GM23338 (cell line): ENCODE data around the gene R3HDML. TPM values are rescaled to one million over a fixed set of nuclear protein-coding genes. Genes with fewer than 3 reads are reported as not detected.

Experiments used
- ATAC-seq: fragments of 200-7000 bp; cut with Tn5 transposase; 3 replicates; pipeline ENCODE4 v1.9.1; 2020
- DNase-seq: peaks from one replicate; pipeline ENCODE4 v3.0.0-alpha.2; 2015; ENCODE audit warnings: low spot score
- H2AFZ ChIP-seq: fragments of 200-600 bp; sonication (generic); 2 replicates; pipeline ENCODE4 v1.8.0; 2016; ENCODE audit warnings: antibody characterized with exemption, mild to moderate bottlenecking, moderate library complexity
- H3F3A ChIP-seq: fragments of 200-600 bp; sonication (generic); replicated peaks from 2 replicates; pipeline ENCODE4 v1.8.0; 2017; ENCODE audit warnings: antibody characterized with exemption, mixed run types, low read depth
- H3K27ac ChIP-seq: fragments of 200-600 bp; sonication (generic); 2 replicates; pipeline ENCODE4 v1.6.1; 2016; ENCODE audit warnings: low read depth
- H3K27me3 ChIP-seq: fragments of 200-600 bp; sonication (generic); 2 replicates; pipeline ENCODE4 v1.8.0; 2016; ENCODE audit warnings: mild to moderate bottlenecking, mixed run types, moderate library complexity; ENCODE audit not compliant: insufficient read depth
- H3K36me3 ChIP-seq: fragments of 200-600 bp; sonication (generic); 2 replicates; pipeline ENCODE4 v1.8.0; 2016; ENCODE audit warnings: mild to moderate bottlenecking; ENCODE audit not compliant: insufficient read depth
- H3K4me1 ChIP-seq: fragments of 200-600 bp; sonication (generic); 2 replicates; pipeline ENCODE4 v1.8.0; 2016; ENCODE audit warnings: mild to moderate bottlenecking, moderate library complexity; ENCODE audit not compliant: insufficient read depth
- H3K4me2 ChIP-seq: fragments of 200-600 bp; sonication (generic); 2 replicates; pipeline ENCODE4 v1.7.1; 2017; ENCODE audit warnings: mixed run types
- H3K4me3 ChIP-seq: fragments of 200-600 bp; sonication (generic); 2 replicates; pipeline ENCODE4 v1.6.1; 2016; ENCODE audit warnings: mixed run types
- H3K79me2 ChIP-seq: fragments of 200-600 bp; sonication (generic); replicated peaks from 2 replicates; pipeline ENCODE4 v1.8.0; 2017; ENCODE audit warnings: mild to moderate bottlenecking; ENCODE audit not compliant: insufficient read depth
- H3K9me2 ChIP-seq: fragments of 200-600 bp; sonication (generic); 2 replicates; pipeline ENCODE4 v1.8.0; 2017; ENCODE audit not compliant: insufficient read depth
- H4K20me1 ChIP-seq: fragments of 200-600 bp; sonication (generic); replicated peaks from 2 replicates; pipeline ENCODE4 v1.8.0; 2017; ENCODE audit warnings: mild to moderate bottlenecking; ENCODE audit not compliant: insufficient read depth
- H3K27ac Mint-ChIP-seq: 2 replicates; pipeline ENCODE4 v1.8.0; 2020; ENCODE audit warnings: inconsistent platforms, mild to moderate bottlenecking, moderate library complexity, mixed read lengths
- H3K27me3 Mint-ChIP-seq: 3 replicates; pipeline ENCODE4 v1.8.0; 2022; ENCODE audit warnings: low read depth, mild to moderate bottlenecking, moderate library complexity, mixed read lengths, inconsistent platforms; ENCODE audit not compliant: insufficient read depth, poor library complexity
- H3K36me3 Mint-ChIP-seq: 3 replicates; pipeline ENCODE4 v1.8.0; 2021; ENCODE audit warnings: low read depth, mild to moderate bottlenecking, inconsistent platforms, moderate library complexity, mixed read lengths
- H3K4me1 Mint-ChIP-seq: 3 replicates; pipeline ENCODE4 v1.8.0; 2020; ENCODE audit warnings: mild to moderate bottlenecking, inconsistent platforms, mixed read lengths
- H3K4me3 Mint-ChIP-seq: 3 replicates; pipeline ENCODE4 v1.8.0; 2021; ENCODE audit warnings: moderate library complexity, mild to moderate bottlenecking, inconsistent platforms, mixed read lengths
- H3K9me3 Mint-ChIP-seq: 3 replicates; pipeline ENCODE4 v1.8.0; 2020; ENCODE audit warnings: moderate library complexity, mild to moderate bottlenecking, inconsistent platforms, mixed read lengths
- ETS1 ChIP-seq: IDR thresholded peaks from 2 replicates; pipeline ENCODE4 v1.6.1; 2016; ENCODE audit warnings: antibody characterized with exemption
- JUNB ChIP-seq: IDR thresholded peaks from one replicate; pipeline ENCODE4 v1.6.1; 2016; ENCODE audit warnings: antibody characterized with exemption; ENCODE audit not compliant: unreplicated experiment
- NANOG ChIP-seq: IDR thresholded peaks from 2 replicates; pipeline ENCODE4 v1.6.1; 2016; ENCODE audit warnings: antibody characterized with exemption, borderline replicate concordance
- POLR2AphosphoS5 ChIP-seq: IDR thresholded peaks from 2 replicates; pipeline ENCODE4 v1.6.1; 2016; ENCODE audit warnings: antibody characterized with exemption, low read depth
- ZNF331 ChIP-seq: fragments of 250-450 bp; sonication (Bioruptor Pico); IDR thresholded peaks from 2 replicates; pipeline ENCODE4 v1.5.0; 2020; ENCODE audit warnings: low read depth, mild to moderate bottlenecking, moderate library complexity
- ZNF462 ChIP-seq: fragments of 250-450 bp; sonication (Bioruptor Pico); IDR thresholded peaks from 2 replicates; pipeline ENCODE4 v1.5.0; 2020; ENCODE audit warnings: mild to moderate bottlenecking, moderate library complexity
- polyA plus RNA-seq: library from polyadenylated mRNA; unstranded; fragments of >200 nt; fragmentation: Nextera tagmentation; extraction: Ambion mirVana; gene quantifications from 2 replicates; pipeline ENCODE4 v1.2.1, GENCODE V29; 2016
- total RNA-seq: library from RNA; depleted of rRNA; stranded (reverse); fragments of >200 nt; shearing (Covaris generic); gene quantifications from 2 replicates; pipeline ENCODE4 v1.2.3, GENCODE V29; 2014

The R3HDML gene
- total and polyA plus RNA-seq, 2 experiments from 2014 or later: not detected

- no peak for TF ChIP-seq ZNF462
Observed at GRCh38 chr20:44302026-44302669, 34.7 kb upstream of the R3HDML start (continued).

- H3K27ac Mint-ChIP-seq: no peak overlapping the region
- ATAC-seq (no peak), DNase-seq (no peak)
- TF ChIP-seq NANOG: no peak
- TF ChIP-seq ZNF331: no peak
- TF ChIP-seq ETS1: no peak
- no peak for TF ChIP-seq POLR2AphosphoS5
- TF ChIP-seq JUNB: no peak
- H3K79me2 ChIP-seq: no peaks in the 10 kb centered on the region
- H4K20me1 ChIP-seq: no peaks in the 10 kb centered on the region; the same call in 1 of the 2 replicates
- no peak overlapping the region for H3K27ac ChIP-seq
- H3K9me2 ChIP-seq: no peaks in the 10 kb centered on the region
- no peak overlapping the region for H2AFZ ChIP-seq
- no peak overlapping the region for H3K4me2 ChIP-seq
- no peak overlapping the region for H3K4me3 Mint-ChIP-seq
- H3K4me1 ChIP-seq: no peaks in the 10 kb centered on the region
- H3K27me3 Mint-ChIP-seq: peaks cover 1% of the 10 kb centered on the region
- no peaks in the 10 kb centered on the region for H3F3A ChIP-seq
- H3K36me3 Mint-ChIP-seq: no peaks in the 10 kb centered on the region; the same call in 2 of the 3 replicates
- H3K4me3 ChIP-seq: no peak overlapping the region
- H3K27me3 ChIP-seq: no peaks in the 10 kb centered on the region
- H3K36me3 ChIP-seq: no peaks in the 10 kb centered on the region
- no peaks in the 10 kb centered on the region for H3K9me3 Mint-ChIP-seq
- no peaks in the 10 kb centered on the region; the same call in 2 of the 3 replicates for H3K4me1 Mint-ChIP-seq
Observed at GRCh38 chr20:44302736-44303135, 34.1 kb upstream of the R3HDML start.
